ENCODE results near the gene IKZF5. TPM values are rescaled to one million over a fixed set of nuclear protein-coding genes. Genes with fewer than 3 reads are reported as not detected.

IKZF5 gene
- total RNA-seq, 1 donor from 2014 or later, result 9.0 TPM

DNA sequence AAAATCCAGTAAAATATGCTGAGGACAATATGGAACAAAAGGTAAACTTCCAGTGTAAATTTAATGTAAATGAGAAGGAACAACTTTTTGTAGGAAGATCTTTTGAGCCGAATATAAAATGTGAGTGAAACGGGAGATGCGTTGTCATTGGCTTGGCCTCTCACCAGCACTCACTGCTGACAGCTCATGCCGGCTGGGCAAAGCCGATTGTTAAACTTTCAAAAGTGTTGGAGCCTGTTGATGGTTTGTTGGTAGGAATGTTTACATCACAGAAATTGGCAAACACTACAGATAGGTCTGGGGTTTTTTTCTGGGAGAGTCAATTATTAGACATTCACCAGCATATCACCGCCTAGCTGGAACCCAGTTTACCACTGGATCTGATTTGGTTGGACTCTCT, 22.3 kb downstream of the IKZF5 start:
- DNase-seq (ENCODE audit: extremely low read depth, low read depth, low spot score), result no peak

DNA sequence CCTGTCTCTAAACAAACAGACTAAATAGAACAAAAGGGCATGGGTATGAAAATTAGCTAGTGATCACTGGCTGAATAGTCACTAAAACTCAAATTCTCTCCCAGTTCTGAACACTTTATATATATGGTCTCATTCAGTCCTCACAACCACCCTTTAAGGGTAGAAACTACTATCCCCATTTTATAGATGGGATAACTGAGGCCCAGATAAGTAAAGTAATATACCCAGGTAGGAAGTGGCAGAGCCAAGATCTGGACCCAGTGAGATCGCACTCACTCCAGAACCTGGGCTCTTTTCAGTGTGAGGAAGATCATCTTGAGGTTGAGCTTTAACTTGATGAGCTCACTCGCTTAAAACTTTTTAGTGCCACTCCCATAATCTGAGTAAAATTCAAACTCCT, 23.9 kb downstream of the IKZF5 start:
- DNase-seq (ENCODE audit: extremely low read depth, low read depth, low spot score), result no peak

DNA sequence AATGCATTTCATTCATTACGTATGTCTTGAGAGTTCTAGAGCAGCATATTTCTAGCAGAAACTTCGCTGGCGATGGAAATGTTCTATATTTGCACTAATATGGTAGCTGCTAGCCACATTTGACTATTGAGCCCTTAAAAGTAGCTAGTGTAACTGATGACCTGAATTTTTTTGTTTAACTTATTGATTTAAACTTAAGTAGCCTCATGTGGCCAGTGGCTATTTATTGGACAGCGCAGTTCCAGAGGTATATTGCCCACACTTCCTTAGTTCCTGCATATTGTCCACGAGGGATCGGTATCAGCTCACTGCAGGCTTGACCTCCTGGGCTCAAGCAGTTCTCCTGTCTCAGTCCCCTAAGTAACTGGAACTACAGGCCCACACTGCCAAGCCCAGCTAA, 24.7 kb downstream of the IKZF5 start:
- DNase-seq (ENCODE audit: extremely low read depth, low read depth, low spot score), result no peak

- DNase-seq (ENCODE audit: extremely low read depth, low read depth, low spot score), result no peak
Measured at GRCh38 chr10:122981066-122981464, 27.5 kb downstream of the IKZF5 start.

GRCh38 chr10:122980209-122981065, 28.2 kb downstream of the IKZF5 start, which contains the start of gene PSTK:
Gene PSTK (plus strand): TSS chr10:122980401. CDS start chr10:122980480, 79 bp downstream.
- peak; percentile 39 for DNase-seq (ENCODE audit: extremely low read depth, low read depth, low spot score)

- DNase-seq (ENCODE audit: extremely low read depth, low read depth, low spot score), result no peak
Measured at GRCh38 chr10:122974543-122975064, 34.0 kb downstream of the IKZF5 start.

DNA sequence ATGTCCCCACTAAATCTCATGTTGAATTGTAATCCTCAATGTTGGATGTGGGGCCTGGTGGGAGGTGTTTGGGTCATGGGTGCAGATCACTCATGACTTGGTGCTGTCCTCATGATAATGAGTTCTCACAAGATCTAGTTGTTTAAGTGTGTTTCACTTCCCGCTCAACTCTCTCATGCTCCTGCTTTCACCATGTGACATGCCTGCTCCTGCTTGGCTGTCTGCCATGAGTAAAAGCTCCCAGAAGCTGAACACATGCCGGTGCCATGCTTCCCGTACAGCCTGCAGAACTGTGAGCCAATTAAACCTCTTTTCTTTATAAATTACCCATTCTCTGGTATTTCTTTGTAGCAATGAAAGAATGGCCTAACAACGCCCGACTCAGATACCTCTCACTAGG, 34.6 kb downstream of the IKZF5 start:
- DNase-seq (ENCODE audit: extremely low read depth, low read depth, low spot score), result no peak

DNA sequence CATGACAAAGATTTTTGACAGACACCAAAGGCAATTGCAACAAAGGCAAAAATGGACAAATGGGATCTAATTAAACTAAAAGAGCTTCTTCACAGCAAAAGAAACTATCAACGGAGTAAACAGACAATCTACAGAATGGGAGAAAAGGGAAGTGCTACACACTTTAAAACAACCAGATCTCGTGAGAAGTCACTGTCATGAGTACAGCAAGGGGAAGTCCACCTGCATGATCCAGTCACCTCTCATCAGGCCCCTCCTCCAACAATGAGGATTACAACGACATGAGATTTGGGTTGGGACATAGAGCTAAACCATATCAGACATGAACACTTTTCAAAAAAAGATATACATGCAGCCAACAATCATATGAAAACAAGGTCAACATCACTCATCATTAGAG, 39.9 kb downstream of the IKZF5 start:
- no peak for DNase-seq (ENCODE audit: extremely low read depth, low read depth, low spot score)

DNA sequence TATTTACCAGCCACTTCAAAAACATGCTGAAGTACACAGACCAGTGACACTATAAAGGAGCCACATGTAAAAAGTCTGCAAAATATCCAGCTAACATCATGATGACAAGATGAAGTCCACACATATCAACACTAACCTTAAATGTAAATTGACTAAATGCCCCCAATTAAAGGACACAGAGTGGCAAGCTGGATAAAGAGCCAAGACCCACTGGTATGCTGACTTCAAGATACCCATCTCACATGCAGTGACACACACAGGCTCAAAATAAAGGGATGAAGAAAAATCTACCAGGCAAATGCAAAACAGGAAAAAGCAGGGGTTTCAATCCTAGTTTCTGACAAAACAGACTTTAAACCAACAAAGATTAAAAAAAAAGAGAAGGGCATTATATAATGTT, 41.7 kb downstream of the IKZF5 start:
- DNase-seq (ENCODE audit: extremely low read depth, low read depth, low spot score), result no peak

GRCh38 chr10:122962405-122962804, 46.2 kb downstream of the IKZF5 start:
- no peak for DNase-seq (ENCODE audit: extremely low read depth, low read depth, low spot score)

DNA sequence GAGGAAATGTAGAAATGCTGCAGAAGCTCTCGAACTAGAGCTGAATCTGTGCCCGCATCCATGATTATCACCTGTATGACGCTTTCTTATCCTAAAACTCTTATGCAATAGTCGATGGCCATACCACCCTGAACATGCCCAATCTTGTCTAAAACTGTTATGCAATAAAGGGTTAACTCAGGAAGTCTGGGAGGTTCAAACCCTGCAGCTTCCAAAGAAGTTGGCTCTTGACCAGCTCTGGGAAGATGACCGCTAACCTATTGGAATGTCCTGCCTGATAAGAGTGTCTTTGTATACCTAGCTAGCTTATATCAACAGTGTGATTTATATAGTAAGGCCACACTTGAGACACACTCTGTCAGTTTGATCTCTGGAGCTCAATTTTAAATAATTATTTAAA, 51.1 kb downstream of the IKZF5 start:
- DNase-seq (ENCODE audit: extremely low read depth, low read depth, low spot score), result no peak

DNA sequence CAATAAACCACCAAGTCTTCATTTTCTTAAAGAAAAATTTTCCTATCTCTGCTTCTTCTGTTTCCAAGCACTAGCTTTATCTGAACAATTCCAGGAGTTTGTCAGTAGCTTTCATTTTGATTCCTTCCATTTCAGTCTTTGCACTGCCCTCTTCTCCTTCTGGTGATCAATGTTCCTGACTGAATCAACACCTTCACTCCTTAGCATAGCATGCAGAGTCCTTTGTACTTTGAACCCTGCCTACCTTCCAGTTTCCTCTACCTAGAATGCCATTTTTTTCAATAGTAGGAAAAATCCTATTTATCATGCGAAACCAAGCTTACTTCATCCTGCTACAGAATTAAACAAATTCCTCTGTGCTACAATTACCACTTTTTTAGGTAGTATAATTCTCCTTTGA, 52.7 kb downstream of the IKZF5 start:
- no peak for DNase-seq (ENCODE audit: extremely low read depth, low read depth, low spot score)

GRCh38 chr10:122954731-122955050, 53.9 kb downstream of the IKZF5 start:
- no peak for DNase-seq (ENCODE audit: extremely low read depth, low read depth, low spot score)

GRCh38 chr10:122953902-122954730, 54.5 kb downstream of the IKZF5 start, which contains the start of gene C10orf88:
Gene C10orf88 (minus strand): TSS chr10:122954227. CDS start chr10:122954178, 49 bp downstream.
- DNase-seq (ENCODE audit: extremely low read depth, low read depth, low spot score), result peak; percentile 83

DNA sequence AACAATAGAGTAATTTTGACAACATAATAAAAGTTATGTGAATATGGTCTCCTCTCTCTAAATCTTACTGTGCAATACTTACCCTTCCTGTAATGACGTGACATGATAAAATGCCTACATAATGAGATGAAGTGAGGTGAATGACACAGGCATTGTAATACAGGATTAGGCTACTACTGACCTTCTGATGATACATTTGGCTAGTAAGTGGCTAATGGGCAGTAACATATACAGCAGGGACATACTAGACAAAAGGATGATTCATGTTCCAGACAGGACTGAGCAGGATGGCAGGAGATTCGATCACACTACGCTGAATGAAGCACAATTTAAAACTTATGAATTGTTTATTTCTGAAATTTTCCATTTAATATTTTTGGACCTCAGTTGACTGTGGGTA, 59.3 kb downstream of the IKZF5 start:
- DNase-seq (ENCODE audit: extremely low read depth, low read depth, low spot score), result no peak

Other genes starting within 250 kb of the IKZF5 start
- gene CUZD1, start 162.9 kb downstream of the IKZF5 start, total RNA-seq, result 0.35 and 1.4 TPM in 2 replicates
- 3.8 and 4.7 TPM in 2 replicates for gene FAM24B, start 129.2 kb downstream of the IKZF5 start, total RNA-seq
- not detected in 2 replicates for gene FAM24A, start 98.2 kb downstream of the IKZF5 start, total RNA-seq
- gene C10orf88, start 54.6 kb downstream of the IKZF5 start, total RNA-seq, result 5.1 and 9.6 TPM in 2 replicates
- gene PSTK, start 28.4 kb downstream of the IKZF5 start, total RNA-seq, result 1.6 and 5.0 TPM in 2 replicates
- 4.4 and 4.7 TPM in 2 replicates for gene ACADSB, start 211 bp upstream of the IKZF5 start, total RNA-seq
- gene HMX3, start 127.2 kb upstream of the IKZF5 start, total RNA-seq, result not detected in 2 replicates
- not detected in 2 replicates for gene HMX2, start 139.3 kb upstream of the IKZF5 start, total RNA-seq
- 100 and 132 TPM in 2 replicates for gene BUB3, start 145.6 kb upstream of the IKZF5 start, total RNA-seq